ENCODE results near the gene COL4A4.
"Not testable (repeated sequence)": the region's sequence is repeated elsewhere in the genome, so short reads cannot be mapped to it uniquely, and the experiment has no call there.

Gene COL4A4

GRCh38 chr2:227115761-227116160 is 48.2 kb downstream of the COL4A4 start:
- no peak for DNase-seq (ENCODE audit: low read depth)

GRCh38 chr2:227106845-227107759 is 56.9 kb downstream of the COL4A4 start:
- no peak for DNase-seq (ENCODE audit: low read depth)

GRCh38 chr2:227103583-227103982 is 60.4 kb downstream of the COL4A4 start:
- DNase-seq (ENCODE audit: low read depth): no peak

- no peak for DNase-seq (ENCODE audit: low read depth)
Observed at GRCh38 chr2:227099340-227099739, 64.7 kb downstream of the COL4A4 start.

- DNase-seq (ENCODE audit: low read depth): no peak
Observed at GRCh38 chr2:227098162-227098515, 65.9 kb downstream of the COL4A4 start.

GRCh38 chr2:227097495-227098161 is 66.4 kb downstream of the COL4A4 start:
- no peak for DNase-seq (ENCODE audit: low read depth)

GRCh38 chr2:227095346-227095745 is 68.7 kb downstream of the COL4A4 start:
- DNase-seq (ENCODE audit: low read depth): no peak

- no peak for DNase-seq (ENCODE audit: low read depth)
Observed at GRCh38 chr2:227082286-227082685, 81.7 kb downstream of the COL4A4 start.

GRCh38 chr2:227079726-227080125 is 84.3 kb downstream of the COL4A4 start:
- no peak for DNase-seq (ENCODE audit: low read depth)

GRCh38 chr2:227065065-227065464 is 98.9 kb downstream of the COL4A4 start:
- not testable (repeated sequence) for DNase-seq (ENCODE audit: low read depth)

GRCh38 chr2:227058888-227059399 is 105.1 kb downstream of the COL4A4 start:
- DNase-seq (ENCODE audit: low read depth): no peak

GRCh38 chr2:227057743-227058447 is 106.1 kb downstream of the COL4A4 start:
- no peak for DNase-seq (ENCODE audit: low read depth)

GRCh38 chr2:227057060-227057459 is 106.9 kb downstream of the COL4A4 start:
- DNase-seq (ENCODE audit: low read depth): no peak

GRCh38 chr2:227054006-227054405 is 110.0 kb downstream of the COL4A4 start:
- DNase-seq (ENCODE audit: low read depth): no peak

- no peak for DNase-seq (ENCODE audit: low read depth)
Observed at GRCh38 chr2:227052879-227053278, 111.1 kb downstream of the COL4A4 start.

- DNase-seq (ENCODE audit: low read depth): no peak
Observed at GRCh38 chr2:227043981-227044380, 120.0 kb downstream of the COL4A4 start.

GRCh38 chr2:227038550-227039189 is 125.3 kb downstream of the COL4A4 start:
- DNase-seq (ENCODE audit: low read depth): no peak

- DNase-seq (ENCODE audit: low read depth): no peak
Observed at GRCh38 chr2:227036527-227036926, 127.5 kb downstream of the COL4A4 start.

- DNase-seq (ENCODE audit: low read depth): no peak
Observed at GRCh38 chr2:227035711-227036367, 128.2 kb downstream of the COL4A4 start.

GRCh38 chr2:227033471-227034148 is 130.4 kb downstream of the COL4A4 start:
- no peak for DNase-seq (ENCODE audit: low read depth)

GRCh38 chr2:227031379-227031778 is 132.6 kb downstream of the COL4A4 start:
- DNase-seq (ENCODE audit: low read depth): no peak
